HG02763 (cell line): ENCODE data around the gene FABP1.

Source experiments
- ATAC-seq: cut with Tn5 transposase; IDR thresholded peaks from one replicate; pipeline ENCODE4 v1.9.1; 2021; ENCODE audit warnings: mild to moderate bottlenecking, moderate library complexity; ENCODE audit not compliant: unreplicated experiment

The FABP1 gene

DNA sequence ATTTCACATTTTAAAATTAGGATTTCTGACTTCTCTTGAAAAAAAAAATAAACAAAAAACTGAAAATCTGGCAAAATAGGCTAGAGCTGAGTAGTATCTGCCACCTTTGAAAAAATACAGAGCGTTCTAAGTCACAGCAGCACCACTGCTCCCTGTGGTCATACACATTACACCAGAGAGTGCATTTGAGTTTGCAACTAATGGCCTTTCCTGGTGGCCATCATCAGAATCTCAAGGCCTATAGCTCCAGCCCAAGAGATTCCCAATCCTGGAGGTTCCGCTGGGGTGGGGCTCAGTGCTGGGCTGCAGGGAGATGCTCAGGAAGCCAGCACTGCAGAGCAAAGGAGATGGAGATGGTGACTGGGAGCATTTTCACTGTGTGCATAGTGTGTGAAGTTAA lies 42.8 kb downstream of the FABP1 start:
- no peak for ATAC-seq

- ATAC-seq, result no peak
Measured at GRCh38 chr2:88082781-88083180, 45.1 kb downstream of the FABP1 start.

- ATAC-seq, result no peak
Measured at GRCh38 chr2:88081924-88082608, 45.8 kb downstream of the FABP1 start.

GRCh38 chr2:88080545-88080944 lies 47.3 kb downstream of the FABP1 start:
- no peak for ATAC-seq

GRCh38 chr2:88078643-88079172 lies 49.2 kb downstream of the FABP1 start:
- ATAC-seq, result no peak

DNA sequence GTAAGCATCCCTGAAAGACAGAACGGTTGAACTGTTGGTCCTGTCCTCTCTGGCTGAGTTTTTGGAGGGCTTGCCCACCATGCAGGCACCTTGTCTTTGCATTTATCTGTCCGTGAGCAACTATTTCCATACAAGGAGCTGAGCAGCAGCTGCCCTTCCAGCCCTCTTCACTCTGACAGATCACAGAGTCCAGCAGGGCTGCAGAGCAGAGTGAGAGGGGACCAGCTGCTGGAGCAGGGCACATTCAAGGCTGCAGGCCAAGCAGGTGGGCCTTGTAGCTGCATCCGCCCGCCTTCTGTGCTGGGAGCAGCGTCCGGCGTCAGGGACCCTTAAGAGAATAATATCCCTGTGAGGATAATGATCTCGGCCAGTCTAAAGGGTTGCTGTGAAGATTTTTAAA lies 50.8 kb downstream of the FABP1 start:
- ATAC-seq, result no peak

- ATAC-seq, result no peak
Measured at GRCh38 chr2:88074854-88075292, 53.0 kb downstream of the FABP1 start.

DNA sequence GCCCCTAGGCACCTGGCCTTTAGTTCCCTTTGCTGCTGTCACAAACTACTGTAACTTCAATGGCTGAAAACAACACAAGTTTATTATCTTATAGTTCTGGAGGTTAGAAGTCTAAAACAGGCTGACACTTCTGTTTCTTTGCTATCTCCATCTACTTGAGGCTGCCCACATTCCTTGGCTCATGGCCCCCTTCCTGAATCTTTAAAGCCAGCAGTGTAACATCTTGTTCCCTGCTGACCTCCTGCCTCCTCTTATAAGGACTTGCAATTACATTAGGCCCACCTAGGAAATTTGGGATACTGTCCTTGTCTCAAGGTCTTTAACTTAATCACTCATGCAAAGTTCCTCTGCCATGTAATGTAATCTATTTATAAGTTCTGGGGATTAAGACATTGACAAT lies 53.7 kb downstream of the FABP1 start:
- ATAC-seq, result no peak
